Transverse colon (tissue), 4 donors: ENCODE results near the gene DLAT. TPM values are rescaled to one million over a fixed set of nuclear protein-coding genes. Genes with fewer than 3 reads are reported as not detected.

Experiments used
- DNase-seq: peaks from one replicate; pipeline ENCODE4 v3.0.0-alpha.2; 2019
- H3K27ac ChIP-seq, 4 donors: fragments of 200-600 bp; sonication (generic); 2 replicates each; pipeline ENCODE4 v1.5.1; 2016 to 2018; ENCODE audit warnings: inconsistent platforms in 4 of 4
- H3K27me3 ChIP-seq: fragments of 200-600 bp; sonication (generic); 2 replicates; pipeline ENCODE4 v1.5.1; 2017; ENCODE audit warnings: inconsistent platforms
- H3K36me3 ChIP-seq, 4 donors: fragments of 200-600 bp; sonication (generic); 2 replicates each; pipeline ENCODE4 v1.5.1; 2017 to 2019; ENCODE audit warnings: inconsistent platforms in 4 of 4
- H3K4me1 ChIP-seq, 4 donors: fragments of 200-600 bp; sonication (generic); 2 replicates each; pipeline ENCODE4 v1.5.1; 2017 to 2020; ENCODE audit warnings: inconsistent platforms in 4 of 4
- H3K4me3 ChIP-seq, 4 donors: fragments of 200-600 bp; sonication (generic); 1 replicate in 1 of 4; 2 replicates in 3 of 4; pipeline versions ENCODE4 v1.5.1 to v1.6.1; 2017 to 2019; ENCODE audit warnings: inconsistent platforms in 4 of 4
- H3K9me3 ChIP-seq, 2 donors: fragments of 200-600 bp; sonication (generic); 2 replicates each; pipeline ENCODE4 v1.5.1; 2017 to 2019; ENCODE audit warnings: inconsistent platforms in 2 of 2
- EP300 ChIP-seq: sonication (generic); formaldehyde crosslinking; IDR thresholded peaks from one replicate; pipeline ENCODE4 v1.6.1; 2017; ENCODE audit warnings: antibody characterized with exemption, low read depth
- POLR2A ChIP-seq: fragments of 450-650 bp; IDR thresholded peaks from one replicate; pipeline ENCODE4 v1.6.1; 2016; ENCODE audit warnings: antibody characterized with exemption, mild to moderate bottlenecking, moderate library complexity
- POLR2AphosphoS5 ChIP-seq, 3 donors: sonication (generic); formaldehyde crosslinking; IDR thresholded peaks; one replicate each; pipeline ENCODE4 v1.6.1; 2016; ENCODE audit warnings: antibody characterized with exemption in 3 of 3
- WGBS, 2 donors: methylation state at CpG; one replicate each; pipeline ENCODE4 v1.1.5; 2018; ENCODE audit warnings: low coverage in 1 of 2; 5-methylcytosine and 5-hydroxymethylcytosine counted together
- in situ Hi-C, 4 donors: fragments of 200-750 bp; cut with MboI; loops; one replicate each; pipeline versions ENCODE4 v1.15.0 to v1.15.1; 2017; ENCODE audit warnings: low sequenced_read_pairs in 3 of 4, low pct_ligation_motif_present in 1 of 4, low pct_unique_long_range_greater_than_20kb in 1 of 4
- intact Hi-C: fragments of 100-400 bp; cut with DNase I; formaldehyde crosslinking; loops from one replicate; pipeline ENCODE4 v1.15.1; 2023; ENCODE audit warnings: low total_unique reads
- small RNA-seq, 4 donors: library from RNA; depleted of rRNA; stranded (forward); fragments of <200 nt; gene quantifications; one replicate each; pipeline ENCODE3, GENCODE V24; 2016
- total RNA-seq, 4 donors: library from RNA; depleted of rRNA; stranded (reverse); fragments of >200 nt; gene quantifications; one replicate each; pipeline ENCODE4 v1.1.0, GENCODE V29; 2016
- TF ChIP-seq, protein P1 (sequence below), 5 experiments: fragments of 200-600 bp in 3 of 5; fragments of 450-650 bp in 2 of 5; sonication (generic) in 3 of 5; IDR thresholded peaks; 1 replicate in 2 of 5; 2 replicates in 3 of 5; pipeline ENCODE4 v1.5.1; 2016 to 2017; ENCODE audit warnings: antibody characterized with exemption in 5 of 5, inconsistent platforms in 3 of 5, mild to moderate bottlenecking in 2 of 5, moderate library complexity in 1 of 5

The DLAT gene
- total RNA-seq, 4 donors from 2014 or later, result 20.2 to 40.3 (median 23.8) TPM

DNA sequence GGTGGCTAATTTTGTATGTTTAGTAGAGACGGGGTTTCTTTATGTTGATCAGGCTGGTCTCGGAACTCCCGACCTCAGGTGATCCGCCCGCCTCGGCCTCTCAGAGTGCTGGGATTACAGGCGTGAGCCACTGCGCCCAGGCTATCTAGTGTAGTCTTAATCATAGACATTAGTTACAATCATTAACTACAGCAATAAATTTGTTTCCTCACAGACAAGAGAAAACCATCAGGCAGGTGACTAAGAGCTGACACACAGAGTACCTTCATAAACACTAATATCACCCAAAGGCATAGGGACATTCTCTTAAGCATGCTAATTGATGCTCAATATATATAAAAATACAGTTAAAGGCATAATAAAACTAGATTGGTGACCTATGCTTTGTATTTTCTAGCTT is 80.9 kb downstream of the DLAT start:
- no peak overlapping the region for H3K4me3 ChIP-seq
- intact Hi-C loops (no loop called here), in situ Hi-C loops (loop anchor here in 1 of 4 donors (25.0 kb wide), 1 partner anchor 181 kb away; no protein-coding TSS in a partner anchor)
- no peaks in the 10 kb centered on the region for H3K27me3 ChIP-seq
- TF ChIP-seq POLR2AphosphoS5 (IDR thresholded peaks at IDR 0.05) (no peak), POLR2A (no peak), EP300 (no peak)
- TF ChIP-seq, protein P1, sequence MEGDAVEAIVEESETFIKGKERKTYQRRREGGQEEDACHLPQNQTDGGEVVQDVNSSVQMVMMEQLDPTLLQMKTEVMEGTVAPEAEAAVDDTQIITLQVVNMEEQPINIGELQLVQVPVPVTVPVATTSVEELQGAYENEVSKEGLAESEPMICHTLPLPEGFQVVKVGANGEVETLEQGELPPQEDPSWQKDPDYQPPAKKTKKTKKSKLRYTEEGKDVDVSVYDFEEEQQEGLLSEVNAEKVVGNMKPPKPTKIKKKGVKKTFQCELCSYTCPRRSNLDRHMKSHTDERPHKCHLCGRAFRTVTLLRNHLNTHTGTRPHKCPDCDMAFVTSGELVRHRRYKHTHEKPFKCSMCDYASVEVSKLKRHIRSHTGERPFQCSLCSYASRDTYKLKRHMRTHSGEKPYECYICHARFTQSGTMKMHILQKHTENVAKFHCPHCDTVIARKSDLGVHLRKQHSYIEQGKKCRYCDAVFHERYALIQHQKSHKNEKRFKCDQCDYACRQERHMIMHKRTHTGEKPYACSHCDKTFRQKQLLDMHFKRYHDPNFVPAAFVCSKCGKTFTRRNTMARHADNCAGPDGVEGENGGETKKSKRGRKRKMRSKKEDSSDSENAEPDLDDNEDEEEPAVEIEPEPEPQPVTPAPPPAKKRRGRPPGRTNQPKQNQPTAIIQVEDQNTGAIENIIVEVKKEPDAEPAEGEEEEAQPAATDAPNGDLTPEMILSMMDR (IDR thresholded peaks at IDR 0.05), result no peak
- 97% methylated on average over 8 of the region's 8 CpGs; no CpG with 5 or more reads in 1 of the 2 donors for WGBS, 2 donors
- no peak for DNase-seq
- no peak overlapping the region for H3K27ac ChIP-seq
- H3K4me1 ChIP-seq, result no peaks in the 10 kb centered on the region
- no peaks in the 10 kb centered on the region for H3K36me3 ChIP-seq
- no peaks in the 10 kb centered on the region for H3K9me3 ChIP-seq

Small RNAs within 50 kb of the gene (small RNA-seq; reads per million reads assigned to genes)
- gene AP000907.3 (0 reads per million in 4 donors), gene RNU6-893P (0 reads per million in 4 donors)

Other genes starting within 250 kb of the DLAT start
- 10 to 100 TPM; 18.4 to 51.1 (median 35.0) TPM for gene ALG9, start 153.8 kb upstream of the DLAT start, total RNA-seq
- gene FDXACB1, start 146.2 kb upstream of the DLAT start, total RNA-seq, result 1 to 10 TPM in 3 of 4 donors, not detected in 1; 1.4 to 3.4 (median 1.5) TPM
- gene CFAP68, start 145.9 kb upstream of the DLAT start, total RNA-seq, result 10 to 100 TPM in 2 of 4 donors, under 1 TPM in 1, not detected in 1; 0.20 to 19.8 (median 18.8) TPM
- gene CRYAB, start 113.6 kb upstream of the DLAT start, total RNA-seq, result 100 to 1,000 TPM in 1 of 4 donors, 10 to 100 TPM in 3; 38.0 to 112 (median 68.2) TPM
- 1 to 10 TPM in 1 of 4 donors, not detected in 3; 1.3 TPM for gene HSPB2, start 112.7 kb upstream of the DLAT start, total RNA-seq
- gene C11orf52, start 106.5 kb upstream of the DLAT start, total RNA-seq, result 10 to 100 TPM in 1 of 4 donors, 1 to 10 TPM in 2, not detected in 1; 3.0 to 11.1 (median 9.1) TPM
- 100 to 1,000 TPM in 1 of 4 donors, 10 to 100 TPM in 3; 21.8 to 115 (median 35.0) TPM for gene DIXDC1, start 88.1 kb upstream of the DLAT start, total RNA-seq
- 100 to 1,000 TPM in 1 of 4 donors, 1 to 10 TPM in 1, under 1 TPM in 1, not detected in 1; 0.68 to 372 (median 1.6) TPM for gene PIH1D2, start 48.6 kb downstream of the DLAT start, total RNA-seq
- 10 to 100 TPM in 2 of 4 donors, 1 to 10 TPM in 2; 3.0 to 24.0 (median 8.7) TPM for gene NKAPD1, start 48.9 kb downstream of the DLAT start, total RNA-seq
- gene TIMM8B, start 61.3 kb downstream of the DLAT start, total RNA-seq, result 10 to 100 TPM; 26.2 to 58.9 (median 40.6) TPM
- gene SDHD, start 61.5 kb downstream of the DLAT start, total RNA-seq, result 100 to 1,000 TPM in 3 of 4 donors, 10 to 100 TPM in 1; 30.3 to 268 (median 145) TPM
- 100 to 1,000 TPM in 1 of 4 donors, 10 to 100 TPM in 3; 18.1 to 169 (median 76.0) TPM for gene IL18, start 138.7 kb downstream of the DLAT start, total RNA-seq
- gene TEX12, start 142.0 kb downstream of the DLAT start, total RNA-seq, result 1 to 10 TPM in 1 of 4 donors, under 1 TPM in 1, not detected in 2; 0.96 to 1.3 TPM
- gene BCO2, start 150.1 kb downstream of the DLAT start, total RNA-seq, result 10 to 100 TPM in 1 of 4 donors, 1 to 10 TPM in 3; 2.8 to 12.1 (median 4.0) TPM
- 10 to 100 TPM in 2 of 4 donors, 1 to 10 TPM in 2; 9.7 to 29.1 (median 18.7) TPM for gene PTS, start 201.0 kb downstream of the DLAT start, total RNA-seq
- gene PLET1, start 235.5 kb downstream of the DLAT start, total RNA-seq, result not detected